GM18520 (cell line): ENCODE data around the gene DENND5B.
"Not testable (repeated sequence)": the region's sequence is repeated elsewhere in the genome, so short reads cannot be mapped to it uniquely, and the experiment has no call there.

Experiments used
- ATAC-seq: cut with Tn5 transposase; IDR thresholded peaks from one replicate; pipeline ENCODE4 v1.9.1; 2021; ENCODE audit not compliant: unreplicated experiment

DENND5B gene

GRCh38 chr12:31590642-31591379 lies at the start of gene DENND5B:
Gene DENND5B, minus strand, starts transcription at chr12:31591136. Its CDS starts 304 bp downstream, at chr12:31590832.
- ATAC-seq: peak; percentile 39

- ATAC-seq: no peak
These were observed 43.7 kb upstream of the DENND5B start for GRCh38 chr12:31634620-31635019.

- no peak for ATAC-seq
These were observed 42.5 kb upstream of the DENND5B start for GRCh38 chr12:31633464-31633863.

- ATAC-seq: no peak
These were observed 40.9 kb upstream of the DENND5B start for GRCh38 chr12:31631809-31632208.

- no peak for ATAC-seq
These were observed 40.2 kb upstream of the DENND5B start for GRCh38 chr12:31631023-31631724.

GRCh38 chr12:31629756-31630732 lies 39.1 kb upstream of the DENND5B start:
- no peak for ATAC-seq

- ATAC-seq: no peak
These were observed 36.6 kb upstream of the DENND5B start for GRCh38 chr12:31627456-31628054.

- ATAC-seq: no peak
These were observed 35.5 kb upstream of the DENND5B start for GRCh38 chr12:31626270-31626995.

GRCh38 chr12:31622038-31622437 lies 31.1 kb upstream of the DENND5B start:
- no peak for ATAC-seq

GRCh38 chr12:31620311-31620710 lies 29.4 kb upstream of the DENND5B start:
- no peak for ATAC-seq

GRCh38 chr12:31618228-31619025 lies 27.5 kb upstream of the DENND5B start:
- no peak for ATAC-seq

- ATAC-seq: no peak
These were observed 21.9 kb upstream of the DENND5B start for GRCh38 chr12:31612819-31613218.

GRCh38 chr12:31608299-31608698 lies 17.4 kb upstream of the DENND5B start:
- ATAC-seq: not testable (repeated sequence)

GRCh38 chr12:31605531-31605930 lies 14.6 kb upstream of the DENND5B start:
- no peak for ATAC-seq

- ATAC-seq: peak; percentile 91
These were observed 12.6 kb upstream of the DENND5B start for GRCh38 chr12:31603546-31604009.

- no peak for ATAC-seq
These were observed 9.8 kb upstream of the DENND5B start for GRCh38 chr12:31600750-31601149.

GRCh38 chr12:31600252-31600651 lies 9.3 kb upstream of the DENND5B start:
- ATAC-seq: no peak

- no peak for ATAC-seq
These were observed 8.1 kb upstream of the DENND5B start for GRCh38 chr12:31599053-31599452.

GRCh38 chr12:31597066-31597465 lies 6.1 kb upstream of the DENND5B start:
- ATAC-seq: no peak
